HepG2 (cell line): ENCODE data around the gene CSH1.

ENCODE experiments used
- ZNF180 ChIP-seq: sonication (generic); formaldehyde crosslinking; IDR thresholded peaks from 2 replicates; pipeline ENCODE4 v1.4.0; 2020; ENCODE audit warnings: low read depth, missing genetic modification reagents, borderline replicate concordance
- TF ChIP-seq, protein P1 (sequence below): sonication (generic); formaldehyde crosslinking; IDR thresholded peaks from 2 replicates; pipeline ENCODE4 v1.5.0; 2020; ENCODE audit warnings: mild to moderate bottlenecking, missing genetic modification reagents, moderate library complexity

DNA sequence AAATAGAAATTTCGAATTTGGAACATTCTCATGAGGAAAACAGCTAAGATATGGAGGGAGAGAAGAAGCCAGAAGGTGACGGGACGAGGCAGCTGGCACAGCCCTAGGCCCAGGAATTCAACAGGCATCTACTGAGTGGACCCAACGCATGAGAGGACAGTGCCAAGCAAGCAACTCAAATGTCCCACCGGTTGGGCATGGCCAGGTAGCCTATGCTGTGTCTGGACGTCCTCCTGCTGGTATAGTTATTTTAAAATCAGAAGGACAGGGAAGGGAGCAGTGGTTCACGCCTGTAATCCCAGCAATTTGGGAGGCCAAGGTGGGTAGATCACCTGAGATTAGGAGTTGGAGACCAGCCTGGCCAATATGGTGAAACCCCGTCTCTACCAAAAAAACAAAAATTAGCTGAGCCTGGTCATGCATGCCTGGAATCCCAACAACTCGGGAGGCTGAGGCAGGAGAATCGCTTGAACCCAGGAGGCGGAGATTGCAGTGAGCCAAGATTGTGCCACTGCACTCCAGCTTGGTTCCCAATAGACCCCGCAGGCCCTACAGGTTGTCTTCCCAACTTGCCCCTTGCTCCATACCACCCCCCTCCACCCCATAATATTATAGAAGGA, 20.3 kb upstream of the CSH1 start:
- TF ChIP-seq, protein P1, sequence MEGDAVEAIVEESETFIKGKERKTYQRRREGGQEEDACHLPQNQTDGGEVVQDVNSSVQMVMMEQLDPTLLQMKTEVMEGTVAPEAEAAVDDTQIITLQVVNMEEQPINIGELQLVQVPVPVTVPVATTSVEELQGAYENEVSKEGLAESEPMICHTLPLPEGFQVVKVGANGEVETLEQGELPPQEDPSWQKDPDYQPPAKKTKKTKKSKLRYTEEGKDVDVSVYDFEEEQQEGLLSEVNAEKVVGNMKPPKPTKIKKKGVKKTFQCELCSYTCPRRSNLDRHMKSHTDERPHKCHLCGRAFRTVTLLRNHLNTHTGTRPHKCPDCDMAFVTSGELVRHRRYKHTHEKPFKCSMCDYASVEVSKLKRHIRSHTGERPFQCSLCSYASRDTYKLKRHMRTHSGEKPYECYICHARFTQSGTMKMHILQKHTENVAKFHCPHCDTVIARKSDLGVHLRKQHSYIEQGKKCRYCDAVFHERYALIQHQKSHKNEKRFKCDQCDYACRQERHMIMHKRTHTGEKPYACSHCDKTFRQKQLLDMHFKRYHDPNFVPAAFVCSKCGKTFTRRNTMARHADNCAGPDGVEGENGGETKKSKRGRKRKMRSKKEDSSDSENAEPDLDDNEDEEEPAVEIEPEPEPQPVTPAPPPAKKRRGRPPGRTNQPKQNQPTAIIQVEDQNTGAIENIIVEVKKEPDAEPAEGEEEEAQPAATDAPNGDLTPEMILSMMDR: no peak
- no peak for TF ChIP-seq ZNF180 (CRISPR knock-in tag)
